IMR-90 (cell line): ENCODE data around the gene TMA7. TPM values are rescaled to one million over a fixed set of nuclear protein-coding genes. Genes with fewer than 3 reads are reported as not detected.

ENCODE experiments used
- ATAC-seq: fragments of 200-7000 bp; cut with Tn5 transposase; 2 replicates; pipeline ENCODE4 v1.9.1; 2020; ENCODE audit warnings: low read depth, mild to moderate bottlenecking, moderate library complexity
- BruUV-seq: library from RNA; stranded (reverse); fragments of 400-500 nt; replicated peaks from 2 replicates; lab custom pipeline; 2021; lab: Mats Ljungman, UMichigan
- CTCF ChIA-PET: fragments of 300-600 bp; formaldehyde crosslinking; extraction: SDS; loops from one replicate; lab custom pipeline; 2021; ENCODE audit warnings: antibody characterized with exemption; lab: Yijun Ruan, JAX
- POLR2A ChIA-PET: fragments of 300-600 bp; sonication (Branson Sonifier 250); formaldehyde crosslinking; loops from one replicate; lab custom pipeline; 2022; ENCODE audit warnings: antibody characterized with exemption; ENCODE audit not compliant: unreplicated experiment; lab: Charles Lee
- DNase-seq: peaks from one replicate; pipeline ENCODE4 v3.0.0; 2013
- H2AFZ ChIP-seq: replicated peaks from 2 replicates; pipeline ENCODE3; 2013; ENCODE audit warnings: low read length, mild to moderate bottlenecking; ENCODE audit not compliant: poor library complexity
- H2AK5ac ChIP-seq: 2 replicates; pipeline ENCODE4 v1.6.1; 2013; ENCODE audit warnings: low read depth, low read length, inconsistent platforms
- H2AK9ac ChIP-seq: replicated peaks from 2 replicates; pipeline ENCODE3; 2013; ENCODE audit warnings: mild to moderate bottlenecking, low read depth, low read length, moderate library complexity; ENCODE audit not compliant: poor library complexity
- H2BK120ac ChIP-seq: 2 replicates; pipeline ENCODE4 v1.6.1; 2013; ENCODE audit warnings: low read depth, low read length, inconsistent platforms
- H2BK15ac ChIP-seq: 3 replicates; pipeline ENCODE4 v1.6.1; 2013; ENCODE audit warnings: low read depth, low read length, inconsistent platforms
- H2BK20ac ChIP-seq: 2 replicates; pipeline ENCODE4 v1.6.1; 2013; ENCODE audit warnings: low read depth, mild to moderate bottlenecking, inconsistent platforms, low read length, moderate library complexity
- H2BK5ac ChIP-seq: 2 replicates; pipeline ENCODE4 v1.6.1; 2013; ENCODE audit warnings: mild to moderate bottlenecking, low read depth, low read length, inconsistent platforms; ENCODE audit not compliant: poor library complexity, severe bottlenecking
- H3K14ac ChIP-seq: replicated peaks from 2 replicates; pipeline ENCODE4 v1.6.1; 2013; ENCODE audit warnings: low read depth, low read length, inconsistent platforms
- H3K18ac ChIP-seq: 2 replicates; pipeline ENCODE4 v1.6.1; 2013; ENCODE audit warnings: low read depth, low read length, control low read depth
- H3K23ac ChIP-seq: 2 replicates; pipeline ENCODE4 v1.6.1; 2013; ENCODE audit warnings: low read depth, low read length, inconsistent platforms
- H3K27ac ChIP-seq: 2 replicates; pipeline ENCODE4 v1.5.1; 2013; ENCODE audit warnings: mild to moderate bottlenecking, control low read depth, low read length; ENCODE audit not compliant: insufficient read depth
- H3K27me3 ChIP-seq: 2 replicates; pipeline ENCODE4 v1.6.1; 2013; ENCODE audit warnings: low read length; ENCODE audit not compliant: control insufficient read depth, insufficient read depth
- H3K36me3 ChIP-seq: 2 replicates; pipeline ENCODE4 v1.6.1; 2013; ENCODE audit warnings: low read length, mixed read lengths; ENCODE audit not compliant: control insufficient read depth, insufficient read depth
- H3K4ac ChIP-seq: 2 replicates; pipeline ENCODE4 v1.6.1; 2013; ENCODE audit warnings: low read depth, low read length, inconsistent platforms
- H3K4me1 ChIP-seq: 2 replicates; pipeline ENCODE4 v1.6.1; 2013; ENCODE audit warnings: low read length, mixed read lengths; ENCODE audit not compliant: control insufficient read depth, insufficient read depth
- H3K4me2 ChIP-seq: 2 replicates; pipeline ENCODE4 v1.6.1; 2013; ENCODE audit warnings: low read depth, mild to moderate bottlenecking, control low read depth, low read length, moderate library complexity
- H3K4me3 ChIP-seq: 2 replicates; pipeline ENCODE4 v1.5.1; 2013; ENCODE audit warnings: low read depth, mild to moderate bottlenecking, control low read depth, low read length, moderate library complexity; ENCODE audit not compliant: insufficient read depth
- H3K56ac ChIP-seq: 2 replicates; pipeline ENCODE4 v1.6.1; 2013; ENCODE audit warnings: low read length, inconsistent platforms; ENCODE audit not compliant: insufficient read depth; ENCODE audit errors: extremely low read depth
- H3K79me1 ChIP-seq, 2 experiments: 2 replicates each; pipeline ENCODE4 v1.6.1; 2013; ENCODE audit warnings: low read length in 2 of 2, inconsistent platforms in 1 of 2, low read depth in 1 of 2
- H3K9ac ChIP-seq: 2 replicates; pipeline ENCODE4 v1.6.1; 2013; ENCODE audit warnings: low read depth, low read length, control low read depth
- H3K9me1 ChIP-seq: 2 replicates; pipeline ENCODE4 v1.6.1; 2013; ENCODE audit warnings: low read length, inconsistent platforms; ENCODE audit not compliant: insufficient read depth
- H3K9me3 ChIP-seq: 2 replicates; pipeline ENCODE4 v1.6.1; 2013; ENCODE audit warnings: low read length; ENCODE audit not compliant: control insufficient read depth, insufficient read depth
- H4K20me1 ChIP-seq: 2 replicates; pipeline ENCODE4 v1.6.1; 2013; ENCODE audit warnings: low read length, inconsistent platforms; ENCODE audit not compliant: insufficient read depth
- H4K5ac ChIP-seq: 2 replicates; pipeline ENCODE4 v1.6.1; 2013; ENCODE audit warnings: mild to moderate bottlenecking, low read depth, low read length, control low read depth
- H4K8ac ChIP-seq, 2 experiments: 2 replicates each; pipeline ENCODE4 v1.6.1; 2013; ENCODE audit warnings: low read depth in 2 of 2, low read length in 2 of 2, control low read depth in 1 of 2, inconsistent platforms in 1 of 2
- H4K91ac ChIP-seq: 2 replicates; pipeline ENCODE4 v1.6.1; 2013; ENCODE audit warnings: low read depth, low read length, inconsistent platforms; ENCODE audit not compliant: insufficient read depth
- BHLHE40 ChIP-seq: fragments of 150-350 bp; IDR thresholded peaks from 2 replicates; pipeline ENCODE4 v1.6.1; 2016; ENCODE audit warnings: mild to moderate bottlenecking, low read depth, low read length
- CHD1 ChIP-seq: IDR thresholded peaks from 2 replicates; pipeline ENCODE4 v1.6.1; 2012; ENCODE audit warnings: low read depth, low read length, improper control_type of control experiment
- CTCF ChIP-seq: conservative IDR thresholded peaks from 2 replicates; pipeline ENCODE4 v1.5.1; 2012; ENCODE audit warnings: mild to moderate bottlenecking, low read depth, low read length, improper control_type of control experiment
- FOS ChIP-seq: fragments of 150-350 bp; IDR thresholded peaks from 2 replicates; pipeline ENCODE4 v1.6.1; 2016; ENCODE audit warnings: low read depth, low read length
- MAFK ChIP-seq: IDR thresholded peaks from 2 replicates; pipeline ENCODE4 v1.6.1; 2012; ENCODE audit warnings: low read depth, low read length, improper control_type of control experiment
- MAZ ChIP-seq: IDR thresholded peaks from 2 replicates; pipeline ENCODE4 v1.6.1; 2012; ENCODE audit warnings: low read depth, mild to moderate bottlenecking, low read length, improper control_type of control experiment, moderate library complexity, borderline replicate concordance
- MXI1 ChIP-seq: IDR thresholded peaks from 2 replicates; pipeline ENCODE4 v1.6.1; 2012; ENCODE audit warnings: low read depth, mild to moderate bottlenecking, low read length, moderate library complexity, borderline replicate concordance
- NFE2L2 ChIP-seq: fragments of 150-350 bp; IDR thresholded peaks from 2 replicates; pipeline ENCODE4 v1.6.1; 2016; ENCODE audit warnings: low read depth, mild to moderate bottlenecking, low read length
- POLR2A ChIP-seq: IDR thresholded peaks from 2 replicates; pipeline ENCODE4 v1.6.1; 2012; ENCODE audit warnings: mild to moderate bottlenecking, low read depth, low read length
- RAD21 ChIP-seq: IDR thresholded peaks from 2 replicates; pipeline ENCODE4 v1.6.1; 2012; ENCODE audit warnings: low read length, improper control_type of control experiment
- RCOR1 ChIP-seq: IDR thresholded peaks from 2 replicates; pipeline ENCODE4 v1.6.1; 2012; ENCODE audit warnings: mild to moderate bottlenecking, low read length, improper control_type of control experiment; ENCODE audit not compliant: insufficient replicate concordance
- RFX5 ChIP-seq: IDR thresholded peaks from 2 replicates; pipeline ENCODE4 v1.8.0; 2012; ENCODE audit warnings: low read depth, mild to moderate bottlenecking, low read length, moderate library complexity
- SMC3 ChIP-seq: fragments of 150-350 bp; IDR thresholded peaks from 2 replicates; pipeline ENCODE4 v1.6.1; 2016; ENCODE audit warnings: low read depth, mild to moderate bottlenecking, antibody characterized with exemption, low read length, moderate library complexity
- WGBS, 2 experiments: methylation state at CpG; one replicate each; pipeline versions ENCODE4 v1.1.5 to v1.1.7; 2013; ENCODE audit warnings: missing lambda C conversion rate in 2 of 2; ENCODE audit not compliant: insufficient read length in 1 of 2; ENCODE audit errors: extremely low coverage in 2 of 2; 5-methylcytosine and 5-hydroxymethylcytosine counted together
- dilution Hi-C: fragments of 300-500 bp; cut with HindIII; formaldehyde crosslinking; loops from one replicate; pipeline ENCODE4 v1.14.3; 2018; ENCODE audit warnings: low sequenced_read_pairs; ENCODE audit not compliant: unreplicated experiment
- in situ Hi-C: fragments of 300-500 bp; cut with MboI; formaldehyde crosslinking; loops from 3 replicates; pipeline ENCODE4 v1.14.3; 2019; ENCODE audit warnings: low sequenced_read_pairs, inconsistent platforms, mixed read lengths
- intact Hi-C: fragments of 100-400 bp; cut with micrococcal nuclease; formaldehyde crosslinking; loops from 2 replicates; pipeline ENCODE4 v1.10.0; 2022
- polyA plus RNA-seq, 3 experiments: library from polyadenylated mRNA; depleted of rRNA; stranded (reverse); fragments of >200 nt; gene quantifications; 2 replicates each; pipeline ENCODE4 v1.2.3, GENCODE V29; 2012; ENCODE audit warnings: low replicate concordance in 1 of 3
- total RNA-seq: library from RNA; depleted of rRNA; stranded (reverse); fragments of >200 nt; gene quantifications from 2 replicates; pipeline ENCODE4 v1.2.3, GENCODE V29; 2012
- TF ChIP-seq, protein P1 (sequence below): fragments of 150-350 bp; IDR thresholded peaks from 2 replicates; pipeline ENCODE4 v1.6.1; 2017; ENCODE audit warnings: mild to moderate bottlenecking, antibody characterized with exemption, low read length, low read depth
- TF ChIP-seq, protein P2 (sequence below): fragments of 150-350 bp; IDR thresholded peaks from 2 replicates; pipeline ENCODE4 v1.6.1; 2016; ENCODE audit warnings: low read depth, mild to moderate bottlenecking, low read length, moderate library complexity, borderline replicate concordance

TMA7 gene
- total and polyA plus RNA-seq, 2 of the 4 experiments (the other 2 are of a cell fraction): 81.9 to 240 TPM

DNA sequence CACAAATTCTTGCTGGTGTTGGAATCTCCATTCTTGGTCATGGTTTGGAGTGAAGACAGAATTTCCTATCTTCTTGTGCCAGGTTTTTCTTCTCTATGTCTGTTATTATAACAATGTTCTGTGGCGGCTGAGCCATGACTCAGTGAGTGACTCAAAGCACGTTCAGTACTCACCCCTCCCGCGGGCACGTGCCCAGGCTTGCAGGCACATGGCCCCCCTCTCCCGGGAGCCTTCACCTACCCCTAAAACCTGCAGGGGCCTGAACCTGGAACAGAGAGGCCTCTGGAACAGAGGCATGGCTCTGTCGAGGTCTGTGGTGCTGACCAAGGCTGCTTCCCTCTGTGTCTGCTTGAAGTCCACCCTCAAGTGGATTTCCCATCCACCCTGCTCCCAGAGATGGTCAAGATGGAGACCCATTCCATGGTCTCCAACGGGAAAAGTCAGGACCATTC is 37.8 kb upstream of the TMA7 start:
- WGBS, 2 experiments: 20% methylated on average over 5 of the region's 8 CpGs; no CpG with 5 or more reads in 1 of the 2 experiments
- Histone ChIP-seq H2BK15ac (peak overlapping the region; percentile 73), H2AK5ac (peak overlapping the region; percentile 93), H3K9ac (no peak overlapping the region), H3K23ac (0 out of 2 replicates have a peak overlapping the region, but pooled peaks have one; percentile 22), H3K4me3 (no peak overlapping the region), H2BK20ac (peak overlapping the region; percentile 97), H3K9me3 (no peaks in the 10 kb centered on the region), H3K18ac (peak overlapping the region; percentile 84), H3K79me1 (no peaks in the 10 kb centered on the region), H3K56ac (peak overlapping the region; percentile 45; the same call in 1 of the 2 replicates), H4K20me1 (no peaks in the 10 kb centered on the region), H4K5ac (peak overlapping the region; percentile 65), H3K36me3 (peaks cover 33% of the 10 kb centered on the region; the same call in 1 of the 2 replicates), H3K27ac (peak overlapping the region; percentile 75), H2BK5ac (peak overlapping the region; percentile 76), H3K4me2 (no peak overlapping the region), H2AFZ (peak overlapping the region; percentile 76), H2BK120ac (peak overlapping the region; percentile 96), H4K91ac (peak overlapping the region; percentile 79), H3K4ac (peak overlapping the region; percentile 91), H3K4me1 (peaks cover 7% of the 10 kb centered on the region), H3K27me3 (no peaks in the 10 kb centered on the region; the same call in 1 of the 2 replicates), H2AK9ac (peak overlapping the region; percentile 81), H3K14ac (peak overlapping the region; percentile 70), H4K8ac (peak overlapping the region; percentile 67 to 86), H3K9me1 (peaks cover 7% of the 10 kb centered on the region; the same call in 1 of the 2 replicates)
- ChIA-PET CTCF (interaction anchor here (4.8 kb wide), 1 partner anchor 34 kb away, joined by 65 read pairs; no protein-coding TSS in a partner anchor), POLR2A (no interaction called here)
- in situ Hi-C loops: loop anchor here (5.0 kb wide), 1 partner anchor 35 kb away; no protein-coding TSS in a partner anchor
- dilution Hi-C loops: no loop called here
- BruUV-seq: no TSS peak
- ATAC-seq (peak; percentile 88), DNase-seq (peak; percentile 92)
- intact Hi-C loops: loop anchor here (1.0 kb wide), 1 partner anchor 34 kb away; no protein-coding TSS in a partner anchor
- TF ChIP-seq NFE2L2: no peak
- no peak for TF ChIP-seq RCOR1
- TF ChIP-seq MAZ: peak; percentile 94
- TF ChIP-seq MAFK: no peak
- TF ChIP-seq POLR2A: no peak
- no peak for TF ChIP-seq CTCF
- TF ChIP-seq CHD1: no peak
- TF ChIP-seq MXI1: peak; percentile 88
- TF ChIP-seq RAD21: no peak
- peak; percentile 100 for TF ChIP-seq BHLHE40
- no peak for TF ChIP-seq RFX5
- TF ChIP-seq, protein P1, sequence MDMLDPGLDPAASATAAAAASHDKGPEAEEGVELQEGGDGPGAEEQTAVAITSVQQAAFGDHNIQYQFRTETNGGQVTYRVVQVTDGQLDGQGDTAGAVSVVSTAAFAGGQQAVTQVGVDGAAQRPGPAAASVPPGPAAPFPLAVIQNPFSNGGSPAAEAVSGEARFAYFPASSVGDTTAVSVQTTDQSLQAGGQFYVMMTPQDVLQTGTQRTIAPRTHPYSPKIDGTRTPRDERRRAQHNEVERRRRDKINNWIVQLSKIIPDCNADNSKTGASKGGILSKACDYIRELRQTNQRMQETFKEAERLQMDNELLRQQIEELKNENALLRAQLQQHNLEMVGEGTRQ: peak; percentile 95
- TF ChIP-seq, protein P2, sequence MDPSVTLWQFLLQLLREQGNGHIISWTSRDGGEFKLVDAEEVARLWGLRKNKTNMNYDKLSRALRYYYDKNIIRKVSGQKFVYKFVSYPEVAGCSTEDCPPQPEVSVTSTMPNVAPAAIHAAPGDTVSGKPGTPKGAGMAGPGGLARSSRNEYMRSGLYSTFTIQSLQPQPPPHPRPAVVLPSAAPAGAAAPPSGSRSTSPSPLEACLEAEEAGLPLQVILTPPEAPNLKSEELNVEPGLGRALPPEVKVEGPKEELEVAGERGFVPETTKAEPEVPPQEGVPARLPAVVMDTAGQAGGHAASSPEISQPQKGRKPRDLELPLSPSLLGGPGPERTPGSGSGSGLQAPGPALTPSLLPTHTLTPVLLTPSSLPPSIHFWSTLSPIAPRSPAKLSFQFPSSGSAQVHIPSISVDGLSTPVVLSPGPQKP: no peak
- TF ChIP-seq SMC3: no peak
- peak; percentile 93 for TF ChIP-seq FOS
